ENCODE data around the gene IQCH.

IQCH gene

GRCh38 chr15:67296188-67296587, 41.6 kb downstream of the IQCH start:
- no peak for DNase-seq (ENCODE audit: extremely low read depth, insufficient read length)
- no peaks in the 10 kb centered on the region for H3K36me3 ChIP-seq (ENCODE audit: control insufficient read depth, insufficient read depth, low read length)
- no peak for TF ChIP-seq CTCF (IDR thresholded peaks at IDR 0.05; ENCODE audit: insufficient read depth, low read length, poor library complexity, severe bottlenecking)
- no peak overlapping the region for H3K4me3 ChIP-seq (replicated peaks; ENCODE audit: low read depth, low read length)
- no peaks in the 10 kb centered on the region for H3K27me3 ChIP-seq (replicated peaks; ENCODE audit: control insufficient read depth, insufficient read depth, low read length)

GRCh38 chr15:67296684-67297083, 42.1 kb downstream of the IQCH start:
- Histone ChIP-seq H3K36me3 (ENCODE audit: control insufficient read depth, insufficient read depth, low read length) (no peaks in the 10 kb centered on the region), H3K4me3 (replicated peaks; ENCODE audit: low read depth, low read length) (no peak overlapping the region), H3K27me3 (replicated peaks; ENCODE audit: control insufficient read depth, insufficient read depth, low read length) (no peaks in the 10 kb centered on the region)
- no peak for DNase-seq (ENCODE audit: extremely low read depth, insufficient read length)
- no peak for TF ChIP-seq CTCF (IDR thresholded peaks at IDR 0.05; ENCODE audit: insufficient read depth, low read length, poor library complexity, severe bottlenecking)

GRCh38 chr15:67300266-67301025, 45.9 kb downstream of the IQCH start:
- H3K36me3 ChIP-seq (ENCODE audit: control insufficient read depth, insufficient read depth, low read length): no peaks in the 10 kb centered on the region
- TF ChIP-seq CTCF (IDR thresholded peaks at IDR 0.05; ENCODE audit: insufficient read depth, low read length, poor library complexity, severe bottlenecking): no peak
- no peak overlapping the region for H3K4me3 ChIP-seq (replicated peaks; ENCODE audit: low read depth, low read length)
- H3K27me3 ChIP-seq (replicated peaks; ENCODE audit: control insufficient read depth, insufficient read depth, low read length): no peaks in the 10 kb centered on the region
- no peak for DNase-seq (ENCODE audit: extremely low read depth, insufficient read length)

- no peaks in the 10 kb centered on the region for H3K36me3 ChIP-seq (ENCODE audit: control insufficient read depth, insufficient read depth, low read length)
- H3K27me3 ChIP-seq (replicated peaks; ENCODE audit: control insufficient read depth, insufficient read depth, low read length): peaks cover 1% of the 10 kb centered on the region; the same call in 1 of the 2 replicates
- peak; percentile 9 for DNase-seq (ENCODE audit: extremely low read depth, insufficient read length)
- TF ChIP-seq CTCF (IDR thresholded peaks at IDR 0.05; ENCODE audit: insufficient read depth, low read length, poor library complexity, severe bottlenecking): peak; percentile 53
- H3K4me3 ChIP-seq (replicated peaks; ENCODE audit: low read depth, low read length): no peak overlapping the region
Measured at GRCh38 chr15:67303490-67304363, 49.1 kb downstream of the IQCH start.

- H3K4me3 ChIP-seq (replicated peaks; ENCODE audit: low read depth, low read length): no peak overlapping the region
- no peaks in the 10 kb centered on the region for H3K36me3 ChIP-seq (ENCODE audit: control insufficient read depth, insufficient read depth, low read length)
- DNase-seq (ENCODE audit: extremely low read depth, insufficient read length): no peak
- TF ChIP-seq CTCF (IDR thresholded peaks at IDR 0.05; ENCODE audit: insufficient read depth, low read length, poor library complexity, severe bottlenecking): no peak
- H3K27me3 ChIP-seq (replicated peaks; ENCODE audit: control insufficient read depth, insufficient read depth, low read length): peaks cover 1% of the 10 kb centered on the region; the same call in 1 of the 2 replicates
Measured at GRCh38 chr15:67304778-67305177, 50.2 kb downstream of the IQCH start.
